ENCODE measurements around the gene HAUS6.
"Not testable (repeated sequence)": the region's sequence is repeated elsewhere in the genome, so short reads cannot be mapped to it uniquely, and the experiment has no call there.

HAUS6 gene

DNA sequence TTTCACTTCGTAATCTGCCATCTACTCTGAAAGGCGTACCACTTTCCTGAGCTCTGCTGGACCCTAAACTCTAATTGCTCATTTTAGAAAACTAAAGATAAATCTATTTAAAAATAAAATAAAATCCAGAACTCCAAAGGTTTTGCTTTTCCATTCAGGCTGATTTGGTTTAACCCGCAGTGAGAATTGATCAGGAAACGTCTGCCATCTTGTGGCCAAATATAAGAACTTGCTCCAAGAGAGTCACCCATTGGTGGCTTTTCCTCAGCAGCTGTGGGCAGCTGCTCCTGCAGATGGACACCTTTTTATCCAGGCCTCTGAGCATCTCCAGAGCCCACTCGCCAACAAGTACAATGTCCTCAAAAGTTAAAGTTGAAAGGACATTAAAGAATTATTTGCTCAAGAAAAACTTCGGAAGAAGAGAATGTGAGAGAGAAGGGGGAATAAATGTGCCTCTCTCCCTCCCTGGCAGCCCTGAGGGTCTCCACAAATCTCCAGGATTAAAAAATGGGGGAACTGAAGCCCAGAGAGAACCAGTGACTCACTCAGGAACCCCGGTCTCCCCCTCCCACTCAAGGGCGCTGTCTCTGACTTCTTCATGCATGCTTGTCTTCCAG is 73.8 kb downstream of the HAUS6 start:
- H3K4me3 ChIP-seq (ENCODE audit: low read depth, low read length): no peak overlapping the region
- TF ChIP-seq, protein P1, sequence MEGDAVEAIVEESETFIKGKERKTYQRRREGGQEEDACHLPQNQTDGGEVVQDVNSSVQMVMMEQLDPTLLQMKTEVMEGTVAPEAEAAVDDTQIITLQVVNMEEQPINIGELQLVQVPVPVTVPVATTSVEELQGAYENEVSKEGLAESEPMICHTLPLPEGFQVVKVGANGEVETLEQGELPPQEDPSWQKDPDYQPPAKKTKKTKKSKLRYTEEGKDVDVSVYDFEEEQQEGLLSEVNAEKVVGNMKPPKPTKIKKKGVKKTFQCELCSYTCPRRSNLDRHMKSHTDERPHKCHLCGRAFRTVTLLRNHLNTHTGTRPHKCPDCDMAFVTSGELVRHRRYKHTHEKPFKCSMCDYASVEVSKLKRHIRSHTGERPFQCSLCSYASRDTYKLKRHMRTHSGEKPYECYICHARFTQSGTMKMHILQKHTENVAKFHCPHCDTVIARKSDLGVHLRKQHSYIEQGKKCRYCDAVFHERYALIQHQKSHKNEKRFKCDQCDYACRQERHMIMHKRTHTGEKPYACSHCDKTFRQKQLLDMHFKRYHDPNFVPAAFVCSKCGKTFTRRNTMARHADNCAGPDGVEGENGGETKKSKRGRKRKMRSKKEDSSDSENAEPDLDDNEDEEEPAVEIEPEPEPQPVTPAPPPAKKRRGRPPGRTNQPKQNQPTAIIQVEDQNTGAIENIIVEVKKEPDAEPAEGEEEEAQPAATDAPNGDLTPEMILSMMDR (IDR thresholded peaks at IDR 0.05; ENCODE audit: low read depth, low read length): peak; percentile 45

DNA sequence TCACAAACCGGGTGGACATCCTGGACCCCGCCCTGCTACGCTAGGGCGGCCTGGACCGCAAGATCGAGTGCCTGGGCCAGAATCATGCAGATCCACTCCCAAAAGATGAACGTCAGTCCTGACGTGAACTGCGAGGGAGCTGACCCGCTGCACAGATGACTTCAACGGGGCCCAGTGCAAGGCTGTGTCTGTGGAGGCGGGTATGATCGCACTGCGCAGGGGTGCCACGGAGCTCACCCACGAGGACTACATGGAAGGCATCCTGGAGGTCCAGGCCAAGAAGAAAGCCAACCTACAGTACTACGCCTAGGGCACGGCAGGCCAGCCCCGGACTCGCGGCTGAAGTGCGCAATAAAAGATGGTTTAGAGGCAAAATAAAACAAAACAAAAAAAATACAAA is 74.9 kb downstream of the HAUS6 start:
- H3K4me3 ChIP-seq (ENCODE audit: low read depth, low read length): no peak overlapping the region

DNA sequence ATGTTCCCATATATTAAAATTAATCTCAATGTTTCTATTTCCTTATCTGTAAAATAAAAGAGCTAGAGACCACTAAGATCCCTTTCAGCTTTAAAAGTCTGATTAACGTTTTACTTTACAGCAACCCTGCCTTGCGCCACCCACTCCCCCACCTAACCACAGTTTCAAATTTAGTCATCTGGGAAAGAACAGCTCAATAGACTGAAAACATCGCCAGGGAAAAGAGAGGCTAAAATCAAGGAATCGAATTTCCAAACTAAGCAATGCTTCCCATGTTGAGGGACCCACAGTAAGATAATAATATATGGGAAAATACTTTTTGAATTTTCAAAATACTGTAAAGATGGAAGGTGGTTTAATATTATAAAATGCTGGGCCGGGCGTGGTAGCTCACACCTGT is 76.3 kb downstream of the HAUS6 start:
- H3K4me3 ChIP-seq (ENCODE audit: low read depth, low read length): no peak overlapping the region
- TF ChIP-seq, protein P1 (IDR thresholded peaks at IDR 0.05; ENCODE audit: low read depth, low read length): no peak

More for the DNA sequence above, 74.9 kb downstream of the HAUS6 start:
- TF ChIP-seq, protein P1 (IDR thresholded peaks at IDR 0.05; ENCODE audit: low read depth, low read length): no peak

DNA sequence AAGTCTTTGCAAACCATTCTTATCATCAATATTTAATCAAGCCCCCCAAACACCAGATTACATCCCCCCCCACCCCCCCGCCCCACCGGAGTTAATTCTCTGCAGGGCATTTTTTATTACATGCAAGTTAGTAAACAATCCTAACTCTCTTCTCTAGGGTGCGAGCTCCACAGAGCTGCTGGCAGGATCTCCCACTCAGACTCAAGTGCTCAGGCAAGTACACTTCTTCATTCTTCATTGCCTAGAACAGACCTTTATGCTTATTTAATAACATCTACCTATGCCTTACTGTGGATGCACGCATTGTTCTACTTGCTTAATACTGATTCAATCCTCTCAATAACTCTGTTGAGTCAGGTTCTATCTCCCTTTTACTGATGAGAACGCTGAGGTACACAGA is 79.6 kb downstream of the HAUS6 start:
- TF ChIP-seq, protein P1 (IDR thresholded peaks at IDR 0.05; ENCODE audit: low read depth, low read length): no peak
- H3K4me3 ChIP-seq (ENCODE audit: low read depth, low read length): no peak overlapping the region

DNA sequence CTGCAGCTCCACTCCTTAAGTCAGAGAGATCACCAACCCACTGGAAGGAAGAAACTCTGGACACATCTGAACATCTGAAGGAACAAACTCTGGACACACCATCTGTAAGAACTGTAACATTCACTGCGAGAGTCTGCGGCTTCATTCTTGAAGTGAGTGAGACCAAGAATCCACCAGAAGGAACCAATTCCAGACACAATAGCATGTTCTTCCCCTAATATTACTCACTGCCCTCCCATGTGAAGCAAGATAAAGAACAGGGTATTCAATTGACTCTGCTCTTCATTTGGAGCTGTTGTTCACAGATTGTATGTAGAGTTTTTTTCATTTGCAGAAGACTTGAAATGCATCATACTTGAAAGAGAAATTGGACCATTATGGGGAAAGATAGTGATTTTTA is 80.5 kb downstream of the HAUS6 start:
- H3K4me3 ChIP-seq (ENCODE audit: low read depth, low read length): no peak overlapping the region
- TF ChIP-seq, protein P1 (IDR thresholded peaks at IDR 0.05; ENCODE audit: low read depth, low read length): no peak

DNA sequence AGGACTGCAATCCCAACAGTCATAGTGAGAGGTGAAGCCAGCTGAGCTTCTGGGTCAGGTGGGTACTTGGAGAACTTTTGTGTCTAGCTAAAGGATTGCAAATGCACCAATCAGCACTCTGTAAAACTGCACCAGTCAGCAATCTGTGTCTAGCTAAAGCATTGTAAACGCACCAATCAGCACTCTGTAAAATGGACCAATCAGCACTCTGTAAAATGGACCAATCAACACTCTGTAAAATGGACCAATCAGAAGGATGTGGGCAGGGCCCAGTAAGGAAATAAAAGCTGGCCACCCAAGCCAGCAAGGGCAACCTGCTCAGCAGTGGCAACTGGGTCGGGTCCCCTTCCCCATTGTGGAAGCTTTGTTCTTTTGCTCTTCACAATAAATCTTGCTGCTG is 81.1 kb downstream of the HAUS6 start:
- not testable (repeated sequence) for H3K4me3 ChIP-seq (ENCODE audit: low read depth, low read length)

DNA sequence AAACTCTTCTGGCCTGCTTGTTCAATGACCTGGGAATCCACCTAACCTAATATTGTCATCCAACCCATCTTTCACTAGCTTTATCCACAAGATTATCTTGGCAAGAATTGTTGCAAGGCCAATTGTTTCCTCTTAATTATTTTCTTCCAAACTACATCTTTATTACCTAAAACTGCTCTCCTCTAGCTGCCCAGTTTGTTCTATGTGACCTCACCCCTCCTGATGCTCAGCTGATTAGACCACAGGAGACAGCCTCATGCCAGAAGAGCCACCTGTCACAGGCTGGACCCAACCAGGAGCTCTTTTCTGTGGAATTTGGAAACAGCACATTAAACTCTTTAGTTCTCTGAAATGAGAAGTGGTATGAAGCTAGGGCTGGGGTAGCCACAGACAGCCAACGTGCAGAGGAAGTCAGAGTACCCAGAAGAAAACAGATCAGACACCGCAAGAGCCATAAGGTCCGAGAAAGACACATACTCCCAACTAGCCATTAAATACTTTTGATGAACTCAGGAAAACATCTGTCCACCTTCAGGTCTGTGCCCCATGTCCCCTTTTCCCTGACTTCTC is 81.7 kb downstream of the HAUS6 start:
- no peak overlapping the region for H3K4me3 ChIP-seq (ENCODE audit: low read depth, low read length)
- TF ChIP-seq, protein P1 (IDR thresholded peaks at IDR 0.05; ENCODE audit: low read depth, low read length): no peak

DNA sequence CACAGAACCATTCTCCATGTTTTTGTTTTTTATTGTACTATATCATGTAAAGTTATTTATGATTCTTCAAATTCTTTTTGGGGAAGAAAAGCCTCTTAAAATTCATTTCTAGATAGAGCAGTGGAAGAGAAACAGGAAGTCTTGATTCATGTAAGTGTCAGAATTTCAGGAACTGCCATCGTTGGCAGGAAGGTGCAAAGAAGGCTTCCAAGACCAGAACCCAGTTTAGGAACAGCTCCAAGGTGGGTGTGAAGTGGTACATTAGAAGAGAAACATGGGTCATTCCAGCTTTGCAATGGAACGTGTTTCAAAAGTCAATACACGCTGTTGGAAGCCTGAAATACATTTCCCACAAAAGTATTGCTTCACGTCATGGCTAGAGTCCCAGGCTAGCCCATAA is 84.5 kb downstream of the HAUS6 start:
- H3K4me3 ChIP-seq (ENCODE audit: low read depth, low read length): no peak overlapping the region
- TF ChIP-seq, protein P1 (IDR thresholded peaks at IDR 0.05; ENCODE audit: low read depth, low read length): no peak
